ENCODE results near the gene ENTREP1.

GRCh38 chr9:69431203-69431602 is 106.2 kb downstream of the ENTREP1 start:
- TF ChIP-seq CTCF (IDR thresholded peaks at IDR 0.05) (no peak), EZH2 (IDR thresholded peaks at IDR 0.05; ENCODE audit: borderline replicate concordance, insufficient read depth, low read depth, low read length, poor library complexity, severe bottlenecking) (no peak)
